ENCODE measurements around the gene DDR1. TPM values are rescaled to one million over a fixed set of nuclear protein-coding genes. Genes with fewer than 3 reads are reported as not detected.

The DDR1 gene
- total RNA-seq, 1 experiment from 2014 or later = 108 TPM

DNA sequence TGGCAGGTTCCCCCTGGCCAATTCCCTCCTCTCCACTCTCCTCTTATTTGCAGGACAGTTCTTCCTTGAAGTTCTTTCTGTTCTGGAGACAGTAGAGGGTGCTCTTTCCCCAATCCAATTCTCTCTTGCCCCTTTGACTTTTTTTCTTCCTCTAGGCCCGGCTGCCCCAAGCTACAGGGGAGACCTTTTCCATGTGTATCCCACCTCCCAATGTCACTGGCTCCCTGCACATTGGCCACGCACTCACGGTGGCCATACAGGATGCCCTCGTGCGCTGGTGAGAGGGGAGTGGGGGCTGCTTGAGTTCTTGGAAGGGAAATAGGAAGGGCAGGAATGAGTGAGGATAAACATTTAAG is 31.2 kb downstream of the DDR1 start:
- Histone ChIP-seq H3K79me2 (ENCODE audit: low read length) (peaks cover 6% of the 10 kb centered on the region; the same call in 1 of the 2 replicates), H4K20me1 (ENCODE audit: low read length) (no peaks in the 10 kb centered on the region), H3K36me3 (ENCODE audit: low read depth, low read length) (peaks cover 11% of the 10 kb centered on the region; the same call in 1 of the 2 replicates), H3K9ac (ENCODE audit: low read length) (peak overlapping the region; percentile 87), H3K9me3 (ENCODE audit: low read length) (no peaks in the 10 kb centered on the region), H3F3A (ENCODE audit: low read length, unreplicated experiment) (no peaks in the 10 kb centered on the region), H3K4me3 (ENCODE audit: low read length) (peak overlapping the region; percentile 67), H3K4me2 (ENCODE audit: low read length) (peak overlapping the region; percentile 89), H2AFZ (ENCODE audit: low read length) (no peak overlapping the region), H3K27ac (ENCODE audit: low read length) (no peak overlapping the region), H3K9me2 (replicated peaks; ENCODE audit: low read length) (no peaks in the 10 kb centered on the region), H3K27me3 (ENCODE audit: low read length) (no peaks in the 10 kb centered on the region), H3K4me1 (ENCODE audit: insufficient read depth, low read length) (peaks cover 26% of the 10 kb centered on the region)
- DNase-seq (peak; percentile 77), ATAC-seq (peak; percentile 40)
- intact Hi-C loops (cut with micrococcal nuclease) = loop anchor here (1.0 kb wide), 2 partner anchors 155 to 172 kb away; no protein-coding TSS in a partner anchor
- TF ChIP-seq EZH2phosphoT487 (IDR thresholded peaks at IDR 0.05; ENCODE audit: borderline replicate concordance, low read length) (no peak), EZH2 (IDR thresholded peaks at IDR 0.05; ENCODE audit: low read length, unreplicated experiment) (no peak)
- TF ChIP-seq, protein P1, sequence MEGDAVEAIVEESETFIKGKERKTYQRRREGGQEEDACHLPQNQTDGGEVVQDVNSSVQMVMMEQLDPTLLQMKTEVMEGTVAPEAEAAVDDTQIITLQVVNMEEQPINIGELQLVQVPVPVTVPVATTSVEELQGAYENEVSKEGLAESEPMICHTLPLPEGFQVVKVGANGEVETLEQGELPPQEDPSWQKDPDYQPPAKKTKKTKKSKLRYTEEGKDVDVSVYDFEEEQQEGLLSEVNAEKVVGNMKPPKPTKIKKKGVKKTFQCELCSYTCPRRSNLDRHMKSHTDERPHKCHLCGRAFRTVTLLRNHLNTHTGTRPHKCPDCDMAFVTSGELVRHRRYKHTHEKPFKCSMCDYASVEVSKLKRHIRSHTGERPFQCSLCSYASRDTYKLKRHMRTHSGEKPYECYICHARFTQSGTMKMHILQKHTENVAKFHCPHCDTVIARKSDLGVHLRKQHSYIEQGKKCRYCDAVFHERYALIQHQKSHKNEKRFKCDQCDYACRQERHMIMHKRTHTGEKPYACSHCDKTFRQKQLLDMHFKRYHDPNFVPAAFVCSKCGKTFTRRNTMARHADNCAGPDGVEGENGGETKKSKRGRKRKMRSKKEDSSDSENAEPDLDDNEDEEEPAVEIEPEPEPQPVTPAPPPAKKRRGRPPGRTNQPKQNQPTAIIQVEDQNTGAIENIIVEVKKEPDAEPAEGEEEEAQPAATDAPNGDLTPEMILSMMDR (conservative IDR thresholded peaks at IDR 0.05; ENCODE audit: low read depth, low read length) = peak; percentile 86
- ChIA-PET POLR2A (ENCODE audit: unreplicated experiment) (no interaction called here), CTCF (interaction anchor here (0.6 to 3.6 kb wide), 8 partner anchors 10 to 172 kb away, joined by 3 to 48 read pairs (median 6); no protein-coding TSS in a partner anchor)
- no TSS peak for BruUV-seq (replicated peaks)

DNA sequence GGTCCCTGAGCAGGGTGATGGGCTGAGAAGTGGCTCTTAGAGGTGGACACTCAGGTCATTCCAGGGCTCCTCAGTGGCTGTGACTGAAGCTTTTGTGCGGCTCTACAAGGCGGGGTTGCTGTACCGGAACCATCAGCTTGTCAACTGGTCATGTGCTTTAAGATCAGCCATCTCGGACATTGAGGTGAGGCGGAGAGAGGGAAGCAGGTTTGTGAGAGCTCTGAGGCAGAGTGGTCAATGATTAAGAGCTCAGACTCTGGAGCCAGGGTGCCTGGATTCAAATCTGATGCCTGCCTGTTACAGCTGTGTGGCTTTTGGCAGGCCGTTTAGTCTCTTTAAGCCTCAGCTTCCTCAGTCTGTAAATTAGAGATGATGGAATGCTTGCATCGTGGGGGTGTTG is 32.7 kb downstream of the DDR1 start:
- ATAC-seq (no peak), DNase-seq (no peak)
- H3K4me1 ChIP-seq (ENCODE audit: insufficient read depth, low read length) = peaks cover 35% of the 10 kb centered on the region
- no peaks in the 10 kb centered on the region for H3K27me3 ChIP-seq (ENCODE audit: low read length)
- H3K36me3 ChIP-seq (ENCODE audit: low read depth, low read length) = peaks cover 20% of the 10 kb centered on the region
- no peak overlapping the region for H3K4me3 ChIP-seq (ENCODE audit: low read length)
- TF ChIP-seq EZH2phosphoT487 (IDR thresholded peaks at IDR 0.05; ENCODE audit: borderline replicate concordance, low read length) (no peak), EZH2 (IDR thresholded peaks at IDR 0.05; ENCODE audit: low read length, unreplicated experiment) (no peak)
- TF ChIP-seq, protein P1 (conservative IDR thresholded peaks at IDR 0.05; ENCODE audit: low read depth, low read length) = no peak
- peaks cover 6% of the 10 kb centered on the region; the same call in 1 of the 2 replicates for H3K79me2 ChIP-seq (ENCODE audit: low read length)
- no peaks in the 10 kb centered on the region for H4K20me1 ChIP-seq (ENCODE audit: low read length)
- H3K27ac ChIP-seq (ENCODE audit: low read length) = no peak overlapping the region
- ChIA-PET CTCF (interaction anchor here (0.6 to 1.8 kb wide), 3 partner anchors 25 to 170 kb away, joined by 4 to 10 read pairs (median 4); no protein-coding TSS in a partner anchor), POLR2A (ENCODE audit: unreplicated experiment) (no interaction called here)
- intact Hi-C loops (cut with micrococcal nuclease) = no loop called here
- no peak overlapping the region for H3K9ac ChIP-seq (ENCODE audit: low read length)
- H3F3A ChIP-seq (ENCODE audit: low read length, unreplicated experiment) = no peaks in the 10 kb centered on the region
- no peak overlapping the region for H2AFZ ChIP-seq (ENCODE audit: low read length)
- H3K4me2 ChIP-seq (ENCODE audit: low read length) = no peak overlapping the region
- no TSS peak for BruUV-seq (replicated peaks)
- no peaks in the 10 kb centered on the region for H3K9me3 ChIP-seq (ENCODE audit: low read length)
- H3K9me2 ChIP-seq (replicated peaks; ENCODE audit: low read length) = no peaks in the 10 kb centered on the region

DNA sequence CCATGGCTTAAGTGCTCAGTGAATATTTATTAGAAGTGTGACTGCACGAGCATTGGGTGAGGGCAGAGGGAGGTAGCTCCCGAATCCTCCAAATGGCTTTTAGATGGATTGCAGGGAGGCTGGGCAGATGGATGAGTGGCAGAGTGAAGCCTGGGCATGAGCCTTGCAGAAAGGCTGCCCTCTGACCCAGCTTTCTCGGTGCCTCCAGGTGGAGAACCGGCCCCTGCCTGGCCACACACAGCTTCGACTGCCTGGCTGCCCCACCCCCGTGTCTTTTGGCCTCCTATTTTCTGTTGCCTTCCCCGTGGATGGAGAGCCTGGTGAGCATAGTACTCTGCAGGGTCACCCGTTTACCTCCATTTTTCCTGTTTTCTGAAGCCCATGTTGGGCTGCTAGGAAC is 33.2 kb downstream of the DDR1 start:
- peaks cover 20% of the 10 kb centered on the region for H3K36me3 ChIP-seq (ENCODE audit: low read depth, low read length)
- no peaks in the 10 kb centered on the region for H4K20me1 ChIP-seq (ENCODE audit: low read length)
- TF ChIP-seq, protein P1 (conservative IDR thresholded peaks at IDR 0.05; ENCODE audit: low read depth, low read length) = no peak
- TF ChIP-seq EZH2phosphoT487 (IDR thresholded peaks at IDR 0.05; ENCODE audit: borderline replicate concordance, low read length) (no peak), EZH2 (IDR thresholded peaks at IDR 0.05; ENCODE audit: low read length, unreplicated experiment) (no peak)
- no TSS peak for BruUV-seq (replicated peaks)
- ChIA-PET POLR2A (ENCODE audit: unreplicated experiment) (no interaction called here), CTCF (interaction anchor here (0.6 to 1.3 kb wide), 2 partner anchors 153 to 170 kb away, joined by 4 read pairs; no protein-coding TSS in a partner anchor)
- no peak overlapping the region for H3K27ac ChIP-seq (ENCODE audit: low read length)
- H3K9me3 ChIP-seq (ENCODE audit: low read length) = no peaks in the 10 kb centered on the region
- peaks cover 40% of the 10 kb centered on the region for H3K4me1 ChIP-seq (ENCODE audit: insufficient read depth, low read length)
- peaks cover 6% of the 10 kb centered on the region; the same call in 1 of the 2 replicates for H3K79me2 ChIP-seq (ENCODE audit: low read length)
- no peaks in the 10 kb centered on the region for H3K27me3 ChIP-seq (ENCODE audit: low read length)
- no peak overlapping the region for H3K4me2 ChIP-seq (ENCODE audit: low read length)
- H3K4me3 ChIP-seq (ENCODE audit: low read length) = no peak overlapping the region
- intact Hi-C loops (cut with micrococcal nuclease) = no loop called here
- H3K9me2 ChIP-seq (replicated peaks; ENCODE audit: low read length) = no peaks in the 10 kb centered on the region
- no peaks in the 10 kb centered on the region for H3F3A ChIP-seq (ENCODE audit: low read length, unreplicated experiment)
- DNase-seq = no peak
- H3K9ac ChIP-seq (ENCODE audit: low read length) = no peak overlapping the region
- no peak for ATAC-seq
- H2AFZ ChIP-seq (ENCODE audit: low read length) = no peak overlapping the region

Data from PC-3 (cell line).